ENCODE results near the gene H6PD.
A peak's percentile ranks its signal among the peaks of the same experiment; 100 is the strongest.
"Not testable (repeated sequence)": the region's sequence is repeated elsewhere in the genome, so short reads cannot be mapped to it uniquely, and the experiment has no call there.

The H6PD gene

DNA sequence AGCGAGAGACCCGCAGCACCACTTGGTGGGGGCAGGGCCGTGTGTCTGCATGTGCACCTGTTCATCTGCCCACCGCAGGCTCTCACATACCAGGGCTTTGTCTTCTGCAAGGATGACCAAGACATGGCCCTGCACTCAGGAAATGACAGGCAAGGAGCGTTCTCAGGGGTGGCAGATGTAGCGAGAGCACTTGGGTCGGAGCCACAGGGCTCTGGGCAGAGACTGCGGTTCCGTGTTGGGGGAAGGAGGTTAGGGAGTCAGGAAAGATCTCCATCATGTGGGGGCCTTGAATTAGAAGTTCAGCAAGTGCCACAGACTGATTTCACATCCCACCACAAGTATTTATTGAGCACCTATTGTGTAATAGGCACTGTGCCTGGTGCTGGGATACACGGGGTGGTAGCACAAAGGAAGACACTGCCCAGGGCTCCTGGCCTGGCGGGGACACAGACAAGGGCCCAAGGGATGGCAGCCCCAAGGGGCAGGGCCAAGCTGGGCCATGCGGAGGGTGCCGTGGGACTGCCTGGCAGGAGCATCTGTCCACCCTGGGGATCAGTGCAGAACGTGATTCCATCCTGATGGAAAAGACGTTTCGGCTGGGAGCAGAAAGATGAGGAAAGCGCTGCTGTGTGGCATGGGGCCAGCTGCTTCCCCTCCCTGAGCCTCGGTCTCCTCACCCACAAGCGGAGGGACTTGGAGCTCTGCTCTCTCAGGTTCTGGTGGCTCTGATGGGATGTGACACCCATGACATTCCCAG lies 46.7 kb downstream of the H6PD start:
- DNase-seq = no peak

DNA sequence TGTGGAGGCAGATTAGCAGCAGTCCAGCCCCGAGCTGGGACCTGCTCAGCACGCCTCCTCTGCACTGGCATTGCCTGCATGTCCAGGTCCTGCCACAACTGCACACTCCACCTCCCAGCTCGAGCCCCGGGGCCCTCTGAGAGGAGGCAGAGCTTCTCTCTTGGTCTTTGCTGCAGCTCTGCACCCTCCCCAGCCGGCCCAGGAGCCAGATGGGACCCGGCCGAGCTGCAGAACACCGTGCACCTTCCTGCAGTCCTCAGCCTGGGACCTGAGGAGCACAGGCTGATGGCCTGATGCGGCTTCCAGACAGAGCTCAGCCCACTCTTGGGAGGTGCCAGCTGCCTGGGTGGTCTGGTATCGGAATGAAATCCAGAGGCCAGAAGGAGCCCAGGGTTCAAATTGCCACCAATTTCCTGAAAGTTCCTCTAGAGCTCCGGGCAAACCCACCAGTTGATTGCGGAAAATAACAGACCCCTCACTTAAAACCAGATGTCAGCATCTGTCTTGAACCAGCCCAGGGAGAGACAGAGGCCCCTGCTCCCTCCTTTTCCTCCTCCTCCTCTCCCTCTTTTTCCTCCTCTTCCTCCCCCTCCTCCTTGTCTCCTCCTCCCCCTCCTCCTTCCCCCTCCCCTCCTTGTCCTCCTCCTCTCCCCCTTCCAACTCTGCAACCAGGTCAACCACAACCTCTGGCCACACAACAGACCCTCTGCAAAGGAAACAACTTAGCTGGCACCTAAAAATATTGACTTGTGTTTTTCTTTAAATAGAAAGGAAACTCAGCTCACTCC lies 47.5 kb downstream of the H6PD start:
- DNase-seq = no peak

GRCh38 chr1:9282696-9282955 lies 48.1 kb downstream of the H6PD start:
- DNase-seq = no peak

DNA sequence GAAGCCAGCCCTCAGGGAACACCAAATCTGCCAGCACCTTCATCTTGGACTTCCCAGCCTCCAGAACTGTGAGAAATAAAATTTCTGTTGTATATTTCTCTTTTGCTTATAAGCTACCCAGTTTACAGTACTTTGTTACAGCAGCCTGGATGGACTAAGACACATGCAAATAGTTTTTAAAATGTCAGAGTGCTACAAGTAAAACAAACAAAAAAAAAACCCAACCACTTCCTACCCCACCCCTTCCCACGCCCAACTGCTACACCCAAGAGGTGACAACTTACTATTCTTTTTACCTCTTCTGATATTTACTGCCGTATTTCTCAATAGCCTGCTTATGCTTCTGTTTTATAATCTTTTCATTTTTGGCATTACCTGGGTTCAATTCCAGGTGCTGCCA lies 49.5 kb downstream of the H6PD start:
- no peak for DNase-seq

DNA sequence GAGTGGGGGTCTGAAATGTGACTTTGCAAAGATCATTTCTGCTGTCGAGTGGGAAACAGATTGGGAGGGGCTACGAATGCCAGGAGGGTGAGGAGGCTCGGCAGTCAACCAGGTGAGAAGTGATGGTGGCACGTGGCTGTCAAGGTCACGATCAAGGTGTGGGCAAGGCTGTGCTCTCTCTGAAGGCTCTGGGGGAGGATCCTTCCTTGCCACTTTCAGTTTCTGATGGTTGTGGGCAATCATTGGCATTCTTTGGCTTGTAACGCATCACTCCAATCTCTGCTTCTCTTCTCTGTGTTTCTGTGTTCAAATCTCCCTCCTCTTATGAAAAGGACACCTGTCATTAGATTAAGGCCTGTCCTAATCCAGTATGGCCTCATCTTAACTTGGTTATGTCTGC lies 52.0 kb downstream of the H6PD start:
- no peak for DNase-seq

DNA sequence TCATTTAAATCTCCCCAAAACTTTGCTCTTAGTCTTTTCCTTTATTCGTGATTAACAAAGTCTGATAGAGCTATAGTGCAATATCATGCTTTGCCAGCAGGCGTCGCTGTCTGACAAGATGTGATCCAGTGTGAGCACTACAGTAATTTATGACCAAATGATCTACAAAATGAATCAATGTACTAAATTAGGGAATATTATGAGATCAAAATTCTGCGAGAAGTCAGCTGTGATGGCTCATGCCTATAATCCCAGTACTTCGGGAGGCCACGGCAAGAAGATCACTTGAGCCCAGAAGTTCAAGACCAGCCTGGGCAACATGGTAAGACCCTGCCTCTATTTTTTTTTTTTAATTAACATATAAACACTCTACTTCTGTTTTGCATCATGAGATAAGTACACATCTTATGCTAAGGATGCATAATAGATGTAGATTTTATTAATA lies 54.5 kb downstream of the H6PD start:
- DNase-seq = no peak

GRCh38 chr1:9289711-9290485 lies 55.3 kb downstream of the H6PD start:
- no peak for DNase-seq

DNA sequence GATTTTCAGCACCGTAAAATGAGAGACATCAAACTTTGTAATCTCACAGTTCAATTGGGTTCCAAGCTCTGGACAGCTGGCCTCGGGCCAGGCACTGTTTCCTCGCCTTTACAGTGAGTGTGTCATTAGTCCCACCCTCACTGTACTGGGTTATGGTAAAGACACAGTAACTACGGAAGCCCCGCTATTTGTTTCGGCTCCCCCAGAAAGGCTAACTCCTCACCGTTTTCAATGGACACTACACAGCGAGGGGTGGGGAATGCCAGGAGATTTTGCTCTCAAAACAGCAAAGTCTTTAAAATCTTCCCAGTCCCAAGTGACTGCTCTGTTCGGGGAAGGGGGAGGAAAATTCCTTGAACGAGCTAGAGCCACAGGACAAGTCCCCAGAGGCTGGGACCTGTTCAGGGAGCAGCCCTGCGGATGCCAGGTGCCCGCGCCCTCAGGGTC lies 57.4 kb downstream of the H6PD start:
- no peak for DNase-seq

DNA sequence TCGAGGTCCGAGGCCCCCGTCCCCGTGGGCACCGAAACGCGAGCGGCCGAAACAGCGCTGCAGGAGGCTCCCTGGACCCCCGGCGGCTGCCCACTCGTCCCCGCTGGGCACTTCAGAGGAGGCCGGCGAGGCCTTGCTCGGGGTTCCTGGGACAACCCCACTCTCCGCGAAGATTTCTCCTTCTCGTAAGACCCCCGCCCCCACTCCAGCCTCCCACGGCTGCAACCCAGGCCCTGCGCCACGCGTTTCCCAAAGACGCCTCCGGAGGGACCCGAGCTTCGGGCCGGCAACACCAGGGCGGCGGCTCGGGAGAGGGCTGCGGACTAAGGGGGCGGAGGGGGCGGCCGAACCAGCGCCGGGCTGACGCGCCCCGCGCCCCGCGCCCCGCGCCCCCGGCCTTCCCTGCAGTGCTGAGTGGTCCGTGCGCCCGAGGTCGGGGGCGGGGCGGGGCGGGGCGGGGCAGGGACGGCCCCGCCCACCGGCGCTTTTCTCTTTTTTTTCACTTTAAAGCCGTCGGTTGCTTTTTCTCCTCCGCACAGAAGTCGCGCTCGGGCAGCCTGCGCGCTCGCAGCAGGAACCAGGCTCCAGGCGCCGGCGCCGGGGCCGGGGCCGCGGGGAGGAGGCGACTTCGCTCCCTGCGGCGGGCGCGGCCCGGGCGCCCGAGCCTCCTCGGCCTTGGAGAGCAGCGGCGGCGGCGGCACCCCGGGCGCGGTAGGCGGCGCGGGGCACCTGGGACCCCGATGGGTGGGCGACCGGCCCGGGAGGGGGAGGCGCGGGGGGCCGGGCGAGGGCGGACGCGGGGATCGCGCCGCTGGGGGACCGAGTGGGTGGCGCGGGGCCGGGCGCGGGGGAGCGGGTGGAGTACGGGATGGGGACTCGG lies 58.0 kb downstream of the H6PD start, which contains the start of gene SPSB1:
Gene SPSB1 (plus strand): TSS at position 534 of the 880 bp plus-strand sequence. CDS start 62,998 bp downstream, outside the sequence.
- peak; percentile 74 to 75 for DNase-seq

DNA sequence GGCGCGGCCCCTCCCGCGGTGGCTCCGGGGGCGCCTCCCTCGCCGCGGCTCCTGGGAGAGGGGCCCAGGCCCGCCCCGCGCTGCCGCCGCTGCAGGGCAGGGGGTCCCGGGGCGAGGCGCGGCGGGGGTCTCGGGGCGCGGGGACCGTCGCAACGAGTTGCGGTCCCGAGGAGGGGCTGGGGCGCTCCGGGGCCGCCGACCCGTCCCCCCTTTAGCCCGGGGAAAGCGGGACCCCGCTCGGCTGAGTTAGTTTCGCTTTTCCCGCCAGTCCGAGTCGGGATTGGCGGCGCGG lies 58.6 kb downstream of the H6PD start:
- DNase-seq = no peak

DNA sequence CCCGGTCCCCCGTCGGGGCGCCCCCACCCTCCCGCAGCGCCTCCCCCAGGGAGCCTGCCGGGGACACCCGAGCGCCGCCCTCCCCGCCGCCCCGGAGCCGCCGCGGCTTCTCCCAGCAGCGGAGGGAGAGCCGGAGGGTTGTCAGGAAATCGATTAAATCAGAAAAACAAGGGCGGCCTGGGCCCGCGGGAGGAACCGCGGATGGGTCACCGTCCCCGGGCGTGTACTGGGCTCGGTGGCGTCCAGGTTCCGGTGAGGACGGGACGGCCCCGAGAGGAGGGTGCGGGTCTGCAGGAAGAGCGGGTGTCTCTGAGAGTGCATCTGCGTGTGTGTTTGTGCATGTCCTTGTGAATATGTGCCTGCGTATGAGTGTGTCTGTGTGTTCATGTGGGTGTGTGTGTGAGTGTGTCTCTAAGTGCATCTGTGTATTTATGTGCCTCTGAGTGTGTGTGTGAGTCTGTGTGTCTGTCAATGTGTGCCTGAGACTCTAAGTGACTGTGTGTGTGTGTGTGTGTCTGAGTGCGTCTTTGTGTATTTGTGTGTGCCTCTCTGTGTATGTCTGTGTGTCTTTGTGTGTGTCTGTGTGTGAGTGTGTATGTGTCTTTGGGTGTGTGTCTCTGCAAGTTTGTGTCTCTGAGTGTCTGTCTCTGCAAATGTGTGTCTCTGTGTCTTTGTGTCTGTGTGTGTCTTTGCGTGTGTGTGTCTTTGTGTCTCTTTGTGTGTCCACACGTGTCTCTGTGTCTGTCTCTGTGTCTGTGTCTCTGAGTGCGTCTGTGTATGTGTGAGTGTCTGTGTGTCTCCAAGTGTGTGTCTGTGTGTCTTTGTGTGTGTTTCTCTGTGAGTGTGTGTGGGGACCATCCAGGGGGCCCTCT lies 59.2 kb downstream of the H6PD start:
- DNase-seq = no peak

DNA sequence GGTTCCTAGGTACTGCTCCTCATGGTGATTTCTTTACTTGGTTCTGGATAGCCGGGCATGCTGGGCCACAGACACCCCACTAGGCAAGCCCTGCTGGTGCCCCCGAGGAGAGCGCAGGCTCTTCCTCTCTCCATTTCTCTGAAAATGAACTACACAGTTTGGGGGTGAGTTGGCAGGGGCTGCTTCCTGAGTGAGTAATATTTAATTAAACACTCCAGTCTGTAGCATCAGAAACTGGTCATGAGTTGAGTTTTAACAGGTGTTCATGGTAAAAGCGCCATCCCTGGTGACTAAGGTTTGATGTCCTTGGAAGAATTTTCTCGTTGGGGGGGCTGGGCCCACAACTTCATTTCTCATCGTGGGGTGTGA lies 59.8 kb downstream of the H6PD start:
- DNase-seq = no peak

GRCh38 chr1:9294910-9295636 lies 60.5 kb downstream of the H6PD start:
- DNase-seq = no peak

- no peak for DNase-seq
Measured at GRCh38 chr1:9295884-9296283, 61.3 kb downstream of the H6PD start.

GRCh38 chr1:9296850-9297249 lies 62.3 kb downstream of the H6PD start:
- DNase-seq = no peak

GRCh38 chr1:9297831-9298230 lies 63.3 kb downstream of the H6PD start:
- no peak for DNase-seq

DNA sequence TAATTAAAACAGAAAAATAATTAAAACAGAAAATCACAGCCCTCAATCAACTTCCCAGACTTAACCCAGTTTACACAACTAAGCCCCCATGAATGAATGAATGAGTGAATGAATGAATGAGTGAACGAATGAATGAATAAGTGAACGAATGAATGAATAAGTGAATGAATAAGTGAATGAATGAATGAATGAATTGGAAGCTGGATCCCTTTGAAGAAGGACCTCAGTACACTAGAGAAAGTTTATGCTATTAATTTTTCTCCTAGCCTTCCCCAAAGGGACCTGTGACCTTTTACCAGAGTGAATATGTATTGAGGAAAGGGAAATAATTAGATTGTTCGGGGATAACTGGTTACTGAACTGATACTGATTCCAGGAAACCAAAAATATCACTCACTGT lies 63.7 kb downstream of the H6PD start:
- no peak for DNase-seq

GRCh38 chr1:9299571-9300541 lies 65.3 kb downstream of the H6PD start:
- not testable (repeated sequence) for DNase-seq

DNA sequence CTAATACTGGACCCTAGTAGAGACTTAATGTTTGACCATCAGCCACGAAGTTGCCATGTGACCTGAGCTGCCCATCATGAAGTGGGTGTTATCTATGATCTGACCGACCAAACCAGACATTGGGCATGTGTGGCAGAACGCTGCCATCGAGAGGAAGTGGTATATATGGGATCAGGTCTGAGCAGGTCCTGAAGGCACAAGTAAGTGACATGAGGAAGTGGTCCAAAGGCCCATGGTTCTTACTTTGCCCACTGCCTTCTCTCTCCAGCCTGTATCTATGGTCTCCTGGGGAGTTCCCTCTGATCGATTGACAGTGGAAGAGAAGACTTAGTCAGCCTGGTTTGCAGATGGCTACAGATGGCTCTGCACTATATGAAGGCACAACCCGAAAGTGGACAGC lies 66.0 kb downstream of the H6PD start:
- DNase-seq = no peak
